ENCODE measurements around the gene SRD5A3. TPM values are rescaled to one million over a fixed set of nuclear protein-coding genes. Genes with fewer than 3 reads are reported as not detected.

The SRD5A3 gene
- total RNA-seq, 6 donors from 2014 or later, result 7.2 to 21.4 (median 13.0) TPM

DNA sequence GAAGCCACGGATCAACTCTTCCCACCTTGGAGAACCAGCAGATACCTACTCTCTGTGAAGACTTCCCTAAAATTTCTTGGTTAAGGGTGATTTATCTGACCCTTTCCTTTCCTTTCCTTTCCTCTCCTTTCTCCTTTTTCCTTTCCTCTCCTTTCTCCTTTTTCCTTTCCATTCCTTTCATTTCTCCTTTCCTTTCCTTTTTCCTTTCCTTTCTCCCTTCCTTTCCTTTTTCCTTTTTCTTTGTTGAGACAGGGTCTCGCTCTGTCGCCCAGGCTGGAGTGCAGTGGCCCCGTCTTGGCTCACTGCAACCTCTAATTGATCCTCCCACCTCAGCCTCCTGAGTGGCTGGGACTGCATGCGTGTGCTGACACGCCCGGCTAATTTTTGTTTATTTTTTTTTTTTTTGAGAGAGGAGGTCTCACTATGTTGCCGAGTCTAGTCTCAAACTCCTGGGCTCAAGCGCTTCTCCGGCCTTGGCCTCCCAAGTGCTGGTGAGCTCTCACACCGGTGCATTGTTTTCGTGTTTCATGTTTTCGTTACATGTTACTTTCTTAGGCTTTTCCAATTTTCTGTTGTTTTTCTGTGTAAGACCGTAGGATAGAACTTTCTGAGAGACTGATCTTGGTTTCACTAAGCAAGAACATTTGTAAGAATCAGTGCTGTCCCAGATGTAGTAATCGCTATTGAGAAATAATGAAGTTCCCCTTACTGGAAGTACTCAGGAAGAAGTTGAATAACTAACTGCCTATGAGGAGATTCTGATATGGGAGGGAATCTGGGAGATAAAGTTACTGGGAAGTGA lies 51.7 kb downstream of the SRD5A3 start:
- Histone ChIP-seq H3K27me3 (no peaks in the 10 kb centered on the region), H3K4me3 (peak overlapping the region; percentile 80 to 98 (median 87)), H3K27ac (peak overlapping the region; percentile 95 to 100 (median 98)), H3K9me3 (no peaks in the 10 kb centered on the region), H3K36me3 (peaks cover 0 to 13% (median 4%) of the 10 kb centered on the region in 4 donors), H3K4me1 (peaks cover 10 to 46% (median 30%) of the 10 kb centered on the region in 4 donors)
- TF ChIP-seq POLR2A (IDR thresholded peaks at IDR 0.05) (peak in 2 of 4 donors; percentile 58 to 72), CTCF (IDR thresholded peaks at IDR 0.05) (no peak), POLR2AphosphoS5 (IDR thresholded peaks at IDR 0.05) (peak; percentile 35 to 89), EP300 (IDR thresholded peaks at IDR 0.05) (peak in 2 of 4 donors; percentile 49 to 84)
- peak in 1 of 2 donors; percentile 50 for ATAC-seq (ENCODE audit: low FRiP score in 2 of 2)
- no peak for DNase-seq
- WGBS, 2 donors, result 25 to 29% methylated on average over 15 of the region's 15 CpGs

DNA sequence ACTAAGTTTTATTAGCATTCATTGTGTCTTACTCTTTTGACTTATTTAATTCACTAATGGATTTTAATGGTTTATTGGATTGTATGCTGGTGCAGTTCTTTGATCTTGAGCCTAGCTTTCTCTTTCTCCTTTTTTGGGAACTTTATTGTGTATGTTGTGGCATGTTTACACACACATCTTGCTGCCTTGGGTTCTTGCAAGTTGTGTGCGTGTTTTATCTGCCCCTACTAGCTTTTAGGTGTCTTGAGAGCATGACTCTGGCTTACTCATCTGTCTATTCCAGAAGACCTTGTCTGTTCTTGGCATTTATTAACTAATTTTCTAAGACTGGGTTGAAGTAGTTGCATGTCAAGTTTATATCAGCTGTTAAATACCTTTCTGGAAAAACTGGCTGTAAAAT lies 52.4 kb downstream of the SRD5A3 start:
- 19 to 29% methylated on average over 1 of the region's 1 CpG for WGBS, 2 donors
- Histone ChIP-seq H3K4me3 (peak overlapping the region in 3 of 4 donors; percentile 80 to 98 (median 89)), H3K4me1 (peaks cover 10 to 50% (median 30%) of the 10 kb centered on the region in 4 donors), H3K27ac (peak overlapping the region; percentile 95 to 100 (median 98)), H3K9me3 (no peaks in the 10 kb centered on the region), H3K27me3 (no peaks in the 10 kb centered on the region), H3K36me3 (peaks cover 0 to 18% (median 4%) of the 10 kb centered on the region in 4 donors)
- TF ChIP-seq POLR2AphosphoS5 (IDR thresholded peaks at IDR 0.05) (no peak), CTCF (IDR thresholded peaks at IDR 0.05) (no peak), EP300 (IDR thresholded peaks at IDR 0.05) (no peak), POLR2A (IDR thresholded peaks at IDR 0.05) (no peak)
- ATAC-seq (ENCODE audit: low FRiP score in 2 of 2) (no peak), DNase-seq (no peak)

- peak overlapping the region; percentile 95 to 100 (median 98) for H3K27ac ChIP-seq
- no peaks in the 10 kb centered on the region for H3K9me3 ChIP-seq
- H3K4me3 ChIP-seq, result peak overlapping the region in 3 of 4 donors; percentile 80 to 98 (median 89)
- ATAC-seq (ENCODE audit: low FRiP score in 2 of 2) (no peak), DNase-seq (no peak)
- H3K4me1 ChIP-seq, result peaks cover 10 to 50% (median 31%) of the 10 kb centered on the region in 4 donors
- 33 to 49% methylated on average over 3 of the region's 3 CpGs for WGBS, 2 donors
- H3K36me3 ChIP-seq, result peaks cover 0 to 22% (median 6%) of the 10 kb centered on the region in 4 donors
- TF ChIP-seq POLR2A (IDR thresholded peaks at IDR 0.05), result no peak
- TF ChIP-seq POLR2AphosphoS5 (IDR thresholded peaks at IDR 0.05), result no peak
- TF ChIP-seq CTCF (IDR thresholded peaks at IDR 0.05), result no peak
- TF ChIP-seq EP300 (IDR thresholded peaks at IDR 0.05), result no peak
- no peaks in the 10 kb centered on the region for H3K27me3 ChIP-seq
These were observed 52.9 kb downstream of the SRD5A3 start for GRCh38 chr4:55398966-55399365.

DNA sequence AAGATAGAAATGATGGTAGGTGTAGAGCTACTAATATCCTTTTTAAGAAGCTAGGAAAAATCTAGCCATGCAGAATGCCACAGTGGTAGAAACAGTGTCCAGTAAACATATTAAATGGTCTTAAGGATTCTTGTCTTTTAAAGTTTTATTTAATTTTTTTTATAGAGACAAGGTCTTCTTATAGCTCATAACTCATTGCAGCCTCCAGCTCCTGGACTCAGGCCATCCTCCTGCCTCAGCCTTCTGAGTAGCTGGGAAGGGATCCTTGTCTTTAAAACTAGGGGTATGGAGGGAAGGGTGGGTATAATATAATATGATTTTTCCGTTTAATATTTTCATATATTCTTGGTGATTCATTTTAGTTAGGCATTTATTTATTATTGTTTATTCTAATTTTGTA lies 53.5 kb downstream of the SRD5A3 start:
- DNase-seq (no peak), ATAC-seq (ENCODE audit: low FRiP score in 2 of 2) (no peak)
- Histone ChIP-seq H3K9me3 (no peaks in the 10 kb centered on the region), H3K4me3 (peak overlapping the region in 3 of 4 donors; percentile 80 to 98 (median 89)), H3K4me1 (peaks cover 10 to 50% (median 31%) of the 10 kb centered on the region in 4 donors), H3K27me3 (no peaks in the 10 kb centered on the region), H3K27ac (peak overlapping the region in 3 of 4 donors; percentile 95 to 99 (median 97)), H3K36me3 (peaks cover 2 to 28% (median 9%) of the 10 kb centered on the region in 4 donors)
- WGBS, 2 donors, result 72 to 77% methylated on average over 1 of the region's 1 CpG
- TF ChIP-seq POLR2A (IDR thresholded peaks at IDR 0.05), result no peak

- DNase-seq (no peak), ATAC-seq (ENCODE audit: low FRiP score in 2 of 2) (no peak)
- H3K4me1 ChIP-seq, result peaks cover 28 to 53% (median 40%) of the 10 kb centered on the region in 4 donors
- H3K36me3 ChIP-seq, result peaks cover 11 to 59% (median 28%) of the 10 kb centered on the region in 4 donors
- H3K27ac ChIP-seq, result no peak overlapping the region
- 89% methylated on average over 3 of the region's 3 CpGs for WGBS, 2 donors
- H3K27me3 ChIP-seq, result no peaks in the 10 kb centered on the region
- H3K9me3 ChIP-seq, result no peaks in the 10 kb centered on the region
- TF ChIP-seq CTCF (IDR thresholded peaks at IDR 0.05) (no peak), EP300 (IDR thresholded peaks at IDR 0.05) (no peak), POLR2A (IDR thresholded peaks at IDR 0.05) (no peak), POLR2AphosphoS5 (IDR thresholded peaks at IDR 0.05) (no peak)
- H3K4me3 ChIP-seq, result no peak overlapping the region
These were observed 59.0 kb downstream of the SRD5A3 start for GRCh38 chr4:55405073-55405472.
